Adrenal gland (tissue), 12 donors: ENCODE data around the gene CDKAL1. TPM values are rescaled to one million over a fixed set of nuclear protein-coding genes. Genes with fewer than 3 reads are reported as not detected.

Experiments
- DNase-seq, 7 donors: peaks; one replicate each; pipeline ENCODE4 v3.0.0-alpha.2; 2019 to 2020
- H3K27ac ChIP-seq, 5 donors: fragments of 200-600 bp; sonication (generic) in 4 of 5; 1 replicate in 3 of 5; 2 replicates in 2 of 5; pipeline versions ENCODE4 v1.5.1 to v1.8.0; 2016 to 2020; ENCODE audit warnings: mild to moderate bottlenecking in 1 of 5
- H3K27me3 ChIP-seq: fragments of 200-600 bp; 2 replicates; pipeline ENCODE4 v1.8.0; 2021
- H3K36me3 ChIP-seq, 2 donors: fragments of 200-600 bp; replicated peaks in 1 of 2; 1 replicate in 1 of 2; 2 replicates in 1 of 2; pipeline versions ENCODE4 v1.5.1 to v1.8.0; 2018 to 2022
- H3K4me1 ChIP-seq, 2 donors: fragments of 200-600 bp; replicated peaks in 1 of 2; 1 replicate in 1 of 2; 2 replicates in 1 of 2; pipeline versions ENCODE4 v1.5.1 to v1.8.0; 2018 to 2021
- H3K4me3 ChIP-seq, 4 donors: fragments of 200-600 bp; sonication (generic) in 3 of 4; one replicate each; pipeline ENCODE4 v1.5.1; 2016 to 2018
- H3K9me3 ChIP-seq, 3 donors: fragments of 200-600 bp; sonication (generic) in 1 of 3; replicated peaks in 1 of 3; 1 replicate in 2 of 3; 2 replicates in 1 of 3; pipeline versions ENCODE4 v1.5.1 to v1.8.0; 2016 to 2021
- POLR2A ChIP-seq, 2 donors: fragments of 450-650 bp; IDR thresholded peaks; one replicate each; pipeline ENCODE4 v1.6.1; 2017; ENCODE audit warnings: antibody characterized with exemption in 2 of 2, mild to moderate bottlenecking in 2 of 2, moderate library complexity in 1 of 2
- WGBS, 4 donors: extraction: QIAGEN DNeasy Blood & Tissue Kit in 2 of 4; methylation state at CpG; one replicate each; pipeline versions ENCODE4 v1.1.5 to v1.1.7; 2013 to 2017; 5-methylcytosine and 5-hydroxymethylcytosine counted together
- intact Hi-C, 2 donors: fragments of 100-400 bp; cut with DNase I; formaldehyde crosslinking; loops; one replicate each; pipeline versions ENCODE4 v1.14.1 to v1.15.0; 2022 to 2023
- polyA plus RNA-seq, 3 donors: library from polyadenylated mRNA; stranded (reverse); fragments of 200-250 nt in 2 of 3; fragments of 350-450 nt in 1 of 3; fragmentation: Illumina TruSeq in 1 of 3; extraction: RNeasy Lipid Tissue Mini Kit (QIAGEN cat#74804) in 1 of 3; gene quantifications; one replicate each; pipeline ENCODE4 v1.2.3, GENCODE V29; 2013 to 2014
- total RNA-seq, 9 donors: library from RNA; depleted of rRNA in 4 of 9; stranded (reverse); fragments of >200 nt in 4 of 9; fragments of 120-200 nt in 1 of 9; fragmentation: NEBNext Ultra II Directional in 1 of 9; extraction: Animal tissue kit (Norgen Biotek cat#: 25700) in 1 of 9; gene quantifications; one replicate each; pipeline versions ENCODE4 v1.1.0 to v1.2.4, GENCODE V29; 2013 to 2023
- TF ChIP-seq, protein P1 (sequence below), 6 experiments: fragments of 450-650 bp in 4 of 6; fragments of 200-600 bp in 2 of 6; sonication (generic) in 1 of 6; IDR thresholded peaks; 1 replicate in 5 of 6; 2 replicates in 1 of 6; pipeline versions ENCODE4 v1.5.1 to v1.8.0; 2016 to 2021; ENCODE audit warnings: antibody characterized with exemption in 6 of 6, mild to moderate bottlenecking in 2 of 6, moderate library complexity in 1 of 6
- donor health status: healthy with polysubstance abuse.
- donor health status: Bipolar disorder and iron deficiency.
- donor health status: DM: yes; HTN: yes; CAD: no.
- donor health status: DM: no; HTN: no; CAD: no.
- donor health status: DM: no; HTN: no; CAD: no.
- donor health status: DM: yes; HTN: yes; CAD: no.

Gene CDKAL1
- total and polyA plus RNA-seq, 12 donors: 3.9 to 21.1 (median 10.6) TPM

DNA sequence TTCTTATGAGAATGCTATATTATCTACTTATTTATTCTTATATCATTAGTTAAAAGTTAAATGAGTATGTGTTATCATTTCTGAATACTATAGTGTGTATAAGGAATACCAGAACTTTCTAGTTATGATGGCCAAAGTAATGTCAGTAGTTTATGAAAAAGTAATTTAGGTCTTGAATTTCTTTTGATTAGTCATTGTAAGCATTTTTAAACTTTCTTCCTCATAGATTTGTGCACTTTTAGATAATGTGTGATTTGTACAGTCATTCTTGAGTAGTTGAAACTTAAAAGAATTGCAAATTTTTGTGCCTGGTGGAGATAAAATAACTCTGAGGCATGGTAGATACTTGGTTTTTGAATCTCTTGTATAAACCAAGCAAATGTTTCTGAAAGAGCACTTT is 311.3 kb downstream of the CDKAL1 start:
- Histone ChIP-seq H3K9me3 (no peaks in the 10 kb centered on the region), H3K4me3 (no peak overlapping the region), H3K27me3 (no peaks in the 10 kb centered on the region), H3K27ac (no peak overlapping the region), H3K4me1 (no peaks in the 10 kb centered on the region), H3K36me3 (no peaks in the 10 kb centered on the region)
- intact Hi-C loops: no loop called here
- no peak for DNase-seq
- TF ChIP-seq, protein P1, sequence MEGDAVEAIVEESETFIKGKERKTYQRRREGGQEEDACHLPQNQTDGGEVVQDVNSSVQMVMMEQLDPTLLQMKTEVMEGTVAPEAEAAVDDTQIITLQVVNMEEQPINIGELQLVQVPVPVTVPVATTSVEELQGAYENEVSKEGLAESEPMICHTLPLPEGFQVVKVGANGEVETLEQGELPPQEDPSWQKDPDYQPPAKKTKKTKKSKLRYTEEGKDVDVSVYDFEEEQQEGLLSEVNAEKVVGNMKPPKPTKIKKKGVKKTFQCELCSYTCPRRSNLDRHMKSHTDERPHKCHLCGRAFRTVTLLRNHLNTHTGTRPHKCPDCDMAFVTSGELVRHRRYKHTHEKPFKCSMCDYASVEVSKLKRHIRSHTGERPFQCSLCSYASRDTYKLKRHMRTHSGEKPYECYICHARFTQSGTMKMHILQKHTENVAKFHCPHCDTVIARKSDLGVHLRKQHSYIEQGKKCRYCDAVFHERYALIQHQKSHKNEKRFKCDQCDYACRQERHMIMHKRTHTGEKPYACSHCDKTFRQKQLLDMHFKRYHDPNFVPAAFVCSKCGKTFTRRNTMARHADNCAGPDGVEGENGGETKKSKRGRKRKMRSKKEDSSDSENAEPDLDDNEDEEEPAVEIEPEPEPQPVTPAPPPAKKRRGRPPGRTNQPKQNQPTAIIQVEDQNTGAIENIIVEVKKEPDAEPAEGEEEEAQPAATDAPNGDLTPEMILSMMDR (IDR thresholded peaks at IDR 0.05): no peak

DNA sequence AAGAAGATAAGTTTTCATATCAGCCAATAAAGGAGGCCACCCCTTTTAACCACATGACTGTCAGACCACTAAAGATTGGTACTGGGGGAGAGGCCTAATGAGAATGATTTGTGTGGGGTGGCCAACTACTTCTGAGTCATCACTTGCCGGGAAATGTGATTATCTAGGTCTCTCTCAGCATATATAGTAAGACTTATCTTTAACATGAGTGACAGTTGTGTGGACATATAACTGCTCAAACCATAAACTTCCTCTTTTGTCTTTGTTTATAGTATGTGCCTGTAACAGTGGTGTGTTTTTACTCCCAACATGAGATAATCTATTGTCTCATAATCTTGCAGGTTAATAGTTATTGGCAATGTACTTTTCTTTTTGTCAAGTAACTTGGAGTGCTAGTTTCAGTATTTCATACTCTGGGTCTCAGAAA is 312.4 kb downstream of the CDKAL1 start:
- Histone ChIP-seq H3K4me3 (no peak overlapping the region), H3K36me3 (no peaks in the 10 kb centered on the region), H3K27me3 (no peaks in the 10 kb centered on the region), H3K4me1 (no peaks in the 10 kb centered on the region), H3K9me3 (no peaks in the 10 kb centered on the region), H3K27ac (no peak overlapping the region)
- WGBS, 4 donors: 29 to 36% (median 35%) methylated on average over 1 of the region's 1 CpG
- TF ChIP-seq, protein P1 (IDR thresholded peaks at IDR 0.05): no peak
- TF ChIP-seq POLR2A (IDR thresholded peaks at IDR 0.05): no peak
- intact Hi-C loops: no loop called here
- no peak for DNase-seq

- Histone ChIP-seq H3K9me3 (no peaks in the 10 kb centered on the region), H3K4me3 (no peak overlapping the region), H3K27ac (no peak overlapping the region), H3K4me1 (no peaks in the 10 kb centered on the region), H3K27me3 (no peaks in the 10 kb centered on the region), H3K36me3 (no peaks in the 10 kb centered on the region)
- intact Hi-C loops: no loop called here
- TF ChIP-seq, protein P1 (IDR thresholded peaks at IDR 0.05): no peak
- no peak for TF ChIP-seq POLR2A (IDR thresholded peaks at IDR 0.05)
- 78 to 85% (median 82%) methylated on average over 3 of the region's 3 CpGs for WGBS, 4 donors
- DNase-seq: no peak
These were observed 313.6 kb downstream of the CDKAL1 start for GRCh38 chr6:20847904-20848303.

DNA sequence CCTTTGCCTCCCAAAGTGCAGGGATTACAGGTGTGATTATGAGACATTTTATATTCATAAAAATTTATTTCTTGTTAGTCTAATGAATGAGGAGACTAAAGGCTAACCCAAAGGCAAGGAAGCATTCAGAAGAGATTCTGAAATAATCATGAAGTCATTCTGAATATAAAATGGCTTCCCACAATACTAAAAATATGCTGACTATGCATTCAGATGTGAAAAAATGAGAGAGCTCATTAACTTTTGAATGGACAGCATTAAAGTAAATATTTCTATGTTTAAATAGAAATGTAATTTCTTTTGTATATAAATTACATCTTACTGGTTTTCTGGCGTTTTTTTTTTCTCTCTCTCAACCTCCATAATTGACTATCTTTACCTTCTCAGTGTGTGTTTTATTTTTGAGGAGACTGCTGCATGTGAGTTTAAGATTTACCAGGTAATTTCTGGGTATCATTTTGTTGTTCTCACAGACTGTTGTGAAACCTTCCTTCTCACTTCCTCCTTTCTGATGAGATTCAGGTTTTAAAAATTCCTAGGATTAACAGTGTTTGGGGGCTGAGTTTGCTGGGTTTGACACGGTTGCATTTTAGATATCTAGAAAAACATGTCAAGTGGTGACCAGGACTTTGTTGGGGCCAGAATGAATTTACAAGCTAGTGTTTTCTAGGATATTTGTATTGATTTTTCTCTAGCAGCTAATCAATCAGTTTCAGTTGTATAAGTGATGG is 316.6 kb downstream of the CDKAL1 start:
- intact Hi-C loops: no loop called here
- no peaks in the 10 kb centered on the region for H3K4me1 ChIP-seq
- WGBS, 4 donors: 82 to 88% (median 87%) methylated on average over 2 of the region's 2 CpGs
- DNase-seq: no peak
- no peak overlapping the region for H3K4me3 ChIP-seq
- TF ChIP-seq, protein P1 (IDR thresholded peaks at IDR 0.05): no peak
- no peak for TF ChIP-seq POLR2A (IDR thresholded peaks at IDR 0.05)
- no peak overlapping the region for H3K27ac ChIP-seq
- no peaks in the 10 kb centered on the region for H3K27me3 ChIP-seq
- H3K9me3 ChIP-seq: no peaks in the 10 kb centered on the region
- no peaks in the 10 kb centered on the region for H3K36me3 ChIP-seq
